HFF-Myc (cell line): Measurements from ENCODE around the gene UNC50.
A peak's percentile ranks its signal among the peaks of the same experiment; 100 is the strongest.
"Not testable (repeated sequence)": the region's sequence is repeated elsewhere in the genome, so short reads cannot be mapped to it uniquely, and the experiment has no call there.

Experiments used
- DNase-seq: peaks from one replicate; pipeline ENCODE4 v3.0.0-alpha.2; 2011; ENCODE audit warnings: low read depth; ENCODE audit errors: extremely low read depth
- H3K4me3 ChIP-seq: replicated peaks from 2 replicates; pipeline ENCODE4 v1.5.1; 2011; ENCODE audit warnings: low read depth, mild to moderate bottlenecking, control low read depth, low read length
- TF ChIP-seq, protein P1 (sequence below): IDR thresholded peaks from 2 replicates; pipeline ENCODE4 v1.5.1; 2012; ENCODE audit warnings: mild to moderate bottlenecking, low read depth, low read length, control low read depth; ENCODE audit errors: missing control alignments

Gene UNC50

GRCh38 chr2:98592565-98592964, 15.8 kb upstream of the UNC50 start:
- DNase-seq, result no peak
- H3K4me3 ChIP-seq, result no peak overlapping the region
- TF ChIP-seq, protein P1, sequence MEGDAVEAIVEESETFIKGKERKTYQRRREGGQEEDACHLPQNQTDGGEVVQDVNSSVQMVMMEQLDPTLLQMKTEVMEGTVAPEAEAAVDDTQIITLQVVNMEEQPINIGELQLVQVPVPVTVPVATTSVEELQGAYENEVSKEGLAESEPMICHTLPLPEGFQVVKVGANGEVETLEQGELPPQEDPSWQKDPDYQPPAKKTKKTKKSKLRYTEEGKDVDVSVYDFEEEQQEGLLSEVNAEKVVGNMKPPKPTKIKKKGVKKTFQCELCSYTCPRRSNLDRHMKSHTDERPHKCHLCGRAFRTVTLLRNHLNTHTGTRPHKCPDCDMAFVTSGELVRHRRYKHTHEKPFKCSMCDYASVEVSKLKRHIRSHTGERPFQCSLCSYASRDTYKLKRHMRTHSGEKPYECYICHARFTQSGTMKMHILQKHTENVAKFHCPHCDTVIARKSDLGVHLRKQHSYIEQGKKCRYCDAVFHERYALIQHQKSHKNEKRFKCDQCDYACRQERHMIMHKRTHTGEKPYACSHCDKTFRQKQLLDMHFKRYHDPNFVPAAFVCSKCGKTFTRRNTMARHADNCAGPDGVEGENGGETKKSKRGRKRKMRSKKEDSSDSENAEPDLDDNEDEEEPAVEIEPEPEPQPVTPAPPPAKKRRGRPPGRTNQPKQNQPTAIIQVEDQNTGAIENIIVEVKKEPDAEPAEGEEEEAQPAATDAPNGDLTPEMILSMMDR, result no peak

GRCh38 chr2:98594665-98595064, 13.7 kb upstream of the UNC50 start:
- DNase-seq, H3K4me3 ChIP-seq: not testable (repeated sequence)

- TF ChIP-seq, protein P1, result no peak
- no peak overlapping the region for H3K4me3 ChIP-seq
- DNase-seq, result no peak
These were observed 9.5 kb upstream of the UNC50 start for GRCh38 chr2:98598781-98599428.

- TF ChIP-seq, protein P1, result peak; percentile 57
- DNase-seq, result no peak
- no peak overlapping the region for H3K4me3 ChIP-seq
These were observed 6.8 kb upstream of the UNC50 start for GRCh38 chr2:98601532-98602132.

GRCh38 chr2:98604547-98604946, 3.8 kb upstream of the UNC50 start:
- TF ChIP-seq, protein P1, result no peak
- no peak overlapping the region for H3K4me3 ChIP-seq
- DNase-seq, result no peak

DNA sequence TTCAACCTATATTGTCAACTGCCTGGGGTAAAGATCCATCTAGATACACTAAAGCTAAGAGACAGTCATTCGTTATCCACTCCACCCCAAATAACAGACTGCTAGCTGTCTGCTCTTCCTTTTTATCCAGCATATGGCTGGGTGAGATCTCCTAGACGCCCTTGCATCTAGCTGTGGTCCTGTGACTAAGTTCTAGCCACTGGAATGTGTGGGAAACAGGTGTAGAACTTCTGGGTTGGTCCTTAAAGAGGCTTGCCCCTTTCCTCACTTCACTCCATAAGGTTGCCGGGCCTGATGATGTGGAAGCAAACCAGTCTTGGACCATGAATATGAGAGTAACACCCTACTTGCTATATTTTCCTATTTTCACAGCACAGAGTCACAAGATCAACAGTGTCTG, 3.3 kb upstream of the UNC50 start:
- TF ChIP-seq, protein P1, result no peak
- H3K4me3 ChIP-seq, result no peak overlapping the region
- no peak for DNase-seq

GRCh38 chr2:98606431-98606830, 2.0 kb upstream of the UNC50 start:
- DNase-seq, result no peak
- TF ChIP-seq, protein P1, result no peak
- H3K4me3 ChIP-seq, result no peak overlapping the region
